ENCODE results near the gene KLHL29. TPM values are rescaled to one million over a fixed set of nuclear protein-coding genes. Genes with fewer than 3 reads are reported as not detected.
A peak's percentile ranks its signal among the peaks of the same experiment; 100 is the strongest.

KLHL29 gene
- total RNA-seq, 6 experiments from 2014 or later = 1.2 to 10.2 (median 6.4) TPM

- intact Hi-C loops (cut with DNase I) = no loop called here
- WGBS (ENCODE audit: insufficient coverage, low coverage, low lambda C conversion rate, missing lambda C conversion rate) = 69% methylated on average over 2 of the region's 7 CpGs
- Histone ChIP-seq H3K36me3 (no peaks in the 10 kb centered on the region), H3K9me3 (no peaks in the 10 kb centered on the region), H3K4me3 (no peak overlapping the region), H3K27ac (no peak overlapping the region), H3K27me3 (no peaks in the 10 kb centered on the region), H3K4me1 (peaks cover 0 to 43% (median 2%) of the 10 kb centered on the region in 4 donors)
- TF ChIP-seq POLR2A (IDR thresholded peaks at IDR 0.05) (no peak), CTCF (IDR thresholded peaks at IDR 0.05) (no peak)
- ATAC-seq (no peak), DNase-seq (peak in 1 of 3 donors; percentile 24)
Measured at GRCh38 chr2:23503682-23504081, 118.7 kb downstream of the KLHL29 start.

DNA sequence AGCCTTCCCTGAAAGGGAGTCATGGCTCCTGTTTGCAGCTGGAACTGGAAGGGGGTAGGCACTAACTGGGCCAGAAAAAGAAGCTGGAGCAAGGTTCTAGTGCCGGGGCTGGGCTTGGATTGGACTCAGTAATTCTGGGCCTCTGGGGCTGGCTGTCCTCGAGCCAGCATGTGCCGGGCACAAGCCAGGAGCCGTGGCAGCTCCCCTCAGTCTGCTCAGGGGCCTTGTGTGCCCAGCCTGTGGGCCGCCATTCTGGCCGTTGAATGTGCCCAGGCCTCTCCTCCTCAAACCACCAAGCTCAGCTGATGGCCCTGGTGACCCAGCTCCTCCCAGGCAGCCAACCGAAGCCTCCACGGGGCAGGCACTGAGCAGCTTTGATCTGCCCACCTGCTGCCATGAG, 119.6 kb downstream of the KLHL29 start:
- peak in 1 of 3 donors; percentile 39 for DNase-seq
- Histone ChIP-seq H3K27ac (no peak overlapping the region), H3K4me3 (no peak overlapping the region), H3K9me3 (no peaks in the 10 kb centered on the region), H3K27me3 (no peaks in the 10 kb centered on the region), H3K4me1 (peaks cover 0 to 43% (median 2%) of the 10 kb centered on the region in 4 donors), H3K36me3 (no peaks in the 10 kb centered on the region)
- no peak for ATAC-seq
- no peak for TF ChIP-seq CTCF (IDR thresholded peaks at IDR 0.05)
- TF ChIP-seq POLR2A (IDR thresholded peaks at IDR 0.05) = no peak
- intact Hi-C loops (cut with DNase I) = no loop called here
- WGBS (ENCODE audit: insufficient coverage, low coverage, low lambda C conversion rate, missing lambda C conversion rate) = no CpG with 5 or more reads among the region's 8 CpGs

- H3K36me3 ChIP-seq = no peaks in the 10 kb centered on the region
- intact Hi-C loops (cut with DNase I) = no loop called here
- H3K4me3 ChIP-seq = no peak overlapping the region
- H3K27me3 ChIP-seq = no peaks in the 10 kb centered on the region
- TF ChIP-seq CTCF (IDR thresholded peaks at IDR 0.05) (no peak), POLR2A (IDR thresholded peaks at IDR 0.05) (no peak)
- H3K27ac ChIP-seq = no peak overlapping the region
- no peaks in the 10 kb centered on the region for H3K9me3 ChIP-seq
- ATAC-seq = no peak
- 75% methylated on average over 1 of the region's 9 CpGs for WGBS (ENCODE audit: insufficient coverage, low coverage, low lambda C conversion rate, missing lambda C conversion rate)
- H3K4me1 ChIP-seq = peaks cover 0 to 43% (median 2%) of the 10 kb centered on the region in 4 donors
- peak in 1 of 3 donors; percentile 46 for DNase-seq
Measured at GRCh38 chr2:23505218-23505983, 120.4 kb downstream of the KLHL29 start.

DNA sequence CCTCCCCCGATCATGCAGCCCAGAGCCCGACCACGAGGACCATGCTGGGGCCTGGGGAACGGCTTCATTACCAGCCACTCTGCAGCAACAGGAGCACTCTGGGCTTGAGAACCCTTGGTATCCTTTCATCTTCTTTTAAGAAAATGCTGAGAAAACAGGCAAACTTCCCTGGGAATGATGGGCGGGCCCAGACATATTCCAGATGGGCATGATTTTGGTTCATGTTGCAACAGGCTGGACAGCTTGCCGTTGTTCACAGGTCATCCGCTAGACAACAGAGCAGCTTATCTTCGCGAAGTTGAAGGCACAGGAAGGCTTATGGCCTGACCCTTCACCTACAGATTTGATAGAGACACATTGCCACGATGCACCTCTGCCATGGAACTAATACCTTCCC, 121.0 kb downstream of the KLHL29 start:
- intact Hi-C loops (cut with DNase I) = no loop called here
- peak in 1 of 3 donors; percentile 14 for DNase-seq

More for the DNA sequence above, 121.0 kb downstream of the KLHL29 start:
- Histone ChIP-seq H3K27me3 (no peaks in the 10 kb centered on the region), H3K4me3 (no peak overlapping the region), H3K36me3 (no peaks in the 10 kb centered on the region), H3K9me3 (no peaks in the 10 kb centered on the region), H3K27ac (no peak overlapping the region), H3K4me1 (peaks cover 0 to 43% (median 2%) of the 10 kb centered on the region in 4 donors)
- ATAC-seq = no peak
- WGBS (ENCODE audit: insufficient coverage, low coverage, low lambda C conversion rate, missing lambda C conversion rate) = 77% methylated on average over 4 of the region's 10 CpGs
- TF ChIP-seq POLR2A (IDR thresholded peaks at IDR 0.05) = no peak
- no peak for TF ChIP-seq CTCF (IDR thresholded peaks at IDR 0.05)
